Renal cortical epithelial cell (primary cell): ENCODE results near the gene OR10J1. TPM values are rescaled to one million over a fixed set of nuclear protein-coding genes. Genes with fewer than 3 reads are reported as not detected.

Experiments
- total RNA-seq: library from RNA; depleted of rRNA; stranded (reverse); fragments of >200 nt; gene quantifications from 2 replicates; pipeline ENCODE4 v1.2.3, GENCODE V29; 2014

The OR10J1 gene
- total RNA-seq, 1 donor from 2014 or later, result not detected

Other genes starting within 250 kb of the OR10J1 start
- gene ACKR1, start 234.8 kb upstream of the OR10J1 start, total RNA-seq, result not detected in 2 replicates
- gene FCER1A, start 137.4 kb upstream of the OR10J1 start, total RNA-seq, result not detected in 2 replicates
- gene OR10J4, start 7.5 kb upstream of the OR10J1 start, total RNA-seq, result not detected in 2 replicates
- not detected in 2 replicates for gene OR10J5, start 96.3 kb downstream of the OR10J1 start, total RNA-seq
- not detected in 2 replicates for gene APCS, start 148.1 kb downstream of the OR10J1 start, total RNA-seq